ENCODE data around the gene RET.

Gene RET

GRCh38 chr10:43069579-43069978, 7.3 kb upstream of the RET start:
- H3K4me3 ChIP-seq (ENCODE audit: control insufficient read depth, low read depth, low read length) = no peak overlapping the region
- DNase-seq (ENCODE audit: low read depth) = no peak
- TF ChIP-seq CTCF (IDR thresholded peaks at IDR 0.05; ENCODE audit: control insufficient read depth, insufficient read depth, low read depth, low read length, missing control alignments) = no peak

GRCh38 chr10:43070121-43071085, 6.5 kb upstream of the RET start:
- no peak for DNase-seq (ENCODE audit: low read depth)
- no peak for TF ChIP-seq CTCF (IDR thresholded peaks at IDR 0.05; ENCODE audit: control insufficient read depth, insufficient read depth, low read depth, low read length, missing control alignments)
- no peak overlapping the region for H3K4me3 ChIP-seq (ENCODE audit: control insufficient read depth, low read depth, low read length)

- TF ChIP-seq CTCF (IDR thresholded peaks at IDR 0.05; ENCODE audit: control insufficient read depth, insufficient read depth, low read depth, low read length, missing control alignments) = no peak
- DNase-seq (ENCODE audit: low read depth) = no peak
- H3K4me3 ChIP-seq (ENCODE audit: control insufficient read depth, low read depth, low read length) = no peak overlapping the region
These were observed 4.8 kb upstream of the RET start for GRCh38 chr10:43071865-43072650.

- H3K4me3 ChIP-seq (ENCODE audit: control insufficient read depth, low read depth, low read length) = no peak overlapping the region
- TF ChIP-seq CTCF (IDR thresholded peaks at IDR 0.05; ENCODE audit: control insufficient read depth, insufficient read depth, low read depth, low read length, missing control alignments) = no peak
- DNase-seq (ENCODE audit: low read depth) = no peak
These were observed 3.7 kb upstream of the RET start for GRCh38 chr10:43073191-43073590.

- no peak for DNase-seq (ENCODE audit: low read depth)
- H3K4me3 ChIP-seq (ENCODE audit: control insufficient read depth, low read depth, low read length) = no peak overlapping the region
- no peak for TF ChIP-seq CTCF (IDR thresholded peaks at IDR 0.05; ENCODE audit: control insufficient read depth, insufficient read depth, low read depth, low read length, missing control alignments)
These were observed 3.1 kb upstream of the RET start for GRCh38 chr10:43073721-43074120.

- no peak overlapping the region for H3K4me3 ChIP-seq (ENCODE audit: control insufficient read depth, low read depth, low read length)
- no peak for TF ChIP-seq CTCF (IDR thresholded peaks at IDR 0.05; ENCODE audit: control insufficient read depth, insufficient read depth, low read depth, low read length, missing control alignments)
- no peak for DNase-seq (ENCODE audit: low read depth)
These were observed 2.5 kb upstream of the RET start for GRCh38 chr10:43074409-43074808.

Measured in AG09309 (cell line).